OCI-LY1 (cell line): ENCODE data around the gene SLC30A5.

Experiments
- H2AFZ ChIP-seq: fragments of 200-600 bp; sonication (generic), shearing (Covaris generic); 2 replicates; pipeline ENCODE4 v1.6.0; 2014; ENCODE audit warnings: antibody characterized with exemption, mild to moderate bottlenecking, low read length
- H3F3A ChIP-seq: fragments of 200-600 bp; sonication (generic), shearing (Covaris generic); 2 replicates; pipeline ENCODE4 v1.6.0; 2014; ENCODE audit warnings: mild to moderate bottlenecking, antibody characterized with exemption, low read length, moderate library complexity; ENCODE audit not compliant: insufficient read depth
- H3K27ac ChIP-seq: fragments of 200-600 bp; sonication (generic); 2 replicates; pipeline ENCODE4 v1.5.1; 2014; ENCODE audit warnings: low read length, mixed run types, mild to moderate bottlenecking, low read depth; ENCODE audit not compliant: poor library complexity, severe bottlenecking
- H3K27me3 ChIP-seq: fragments of 200-600 bp; sonication (generic); 2 replicates; pipeline ENCODE4 v1.6.0; 2014; ENCODE audit warnings: antibody characterized with exemption, mild to moderate bottlenecking, low read length, moderate library complexity; ENCODE audit not compliant: insufficient read depth
- H3K36me3 ChIP-seq: fragments of 200-600 bp; sonication (generic); 2 replicates; pipeline ENCODE4 v1.6.1; 2014; ENCODE audit warnings: mild to moderate bottlenecking, antibody characterized with exemption, low read length, moderate library complexity, mixed read lengths; ENCODE audit not compliant: insufficient read depth
- H3K4me1 ChIP-seq: fragments of 200-600 bp; sonication (generic); 2 replicates; pipeline ENCODE4 v1.5.1; 2014; ENCODE audit warnings: mild to moderate bottlenecking, low read length, moderate library complexity; ENCODE audit not compliant: insufficient read depth, severe bottlenecking
- H3K4me2 ChIP-seq: fragments of 200-600 bp; sonication (generic), shearing (Covaris generic); 2 replicates; pipeline ENCODE4 v1.6.1; 2014; ENCODE audit warnings: low read length
- H3K4me3 ChIP-seq: fragments of 200-600 bp; sonication (generic); 2 replicates; pipeline ENCODE4 v1.5.1; 2014; ENCODE audit warnings: low read length, low read depth, mild to moderate bottlenecking, mixed read lengths; ENCODE audit not compliant: poor library complexity, severe bottlenecking
- H3K79me2 ChIP-seq: fragments of 200-600 bp; shearing (Covaris generic); 2 replicates; pipeline ENCODE4 v1.6.1; 2016; ENCODE audit warnings: mixed run types, low read length, mixed read lengths; ENCODE audit not compliant: insufficient read depth
- H3K9ac ChIP-seq: fragments of 200-600 bp; sonication (generic), shearing (Covaris generic); 2 replicates; pipeline ENCODE4 v1.6.1; 2014; ENCODE audit warnings: mild to moderate bottlenecking, low read length, mixed read lengths
- H3K9me2 ChIP-seq: fragments of 200-600 bp; sonication (generic), shearing (Covaris generic); 2 replicates; pipeline ENCODE4 v1.6.1; 2014; ENCODE audit warnings: low read depth, mild to moderate bottlenecking, low read length, mixed read lengths
- H3K9me3 ChIP-seq: fragments of 200-600 bp; shearing (Covaris generic); 2 replicates; pipeline ENCODE4 v1.6.1; 2014; ENCODE audit warnings: low read length, mixed read lengths
- H4K20me1 ChIP-seq: fragments of 200-600 bp; sonication (generic), shearing (Covaris generic); 2 replicates; pipeline ENCODE4 v1.6.0; 2016; ENCODE audit warnings: mild to moderate bottlenecking, low read length; ENCODE audit not compliant: insufficient read depth
- CTCF ChIP-seq: fragments of 200-600 bp; sonication (generic), shearing (Covaris generic); IDR thresholded peaks from 2 replicates; pipeline ENCODE4 v1.5.1; 2017; ENCODE audit warnings: mild to moderate bottlenecking, antibody characterized with exemption, low read length, moderate library complexity, mixed read lengths
- EZH2 ChIP-seq: fragments of 200-600 bp; sonication (generic), shearing (Covaris generic); IDR thresholded peaks from 2 replicates; pipeline ENCODE4 v1.8.0; 2017; ENCODE audit warnings: borderline replicate concordance, mixed run types, mild to moderate bottlenecking, antibody characterized with exemption, low read length, moderate library complexity, mixed read lengths

The SLC30A5 gene

GRCh38 chr5:69052181-69052580 lies 41.6 kb upstream of the SLC30A5 start:
- TF ChIP-seq EZH2 (no peak), CTCF (no peak)
- Histone ChIP-seq H3F3A (no peaks in the 10 kb centered on the region), H2AFZ (no peak overlapping the region), H3K79me2 (no peaks in the 10 kb centered on the region), H3K9me2 (no peaks in the 10 kb centered on the region), H4K20me1 (no peaks in the 10 kb centered on the region), H3K9me3 (no peaks in the 10 kb centered on the region), H3K9ac (no peak overlapping the region), H3K27me3 (no peaks in the 10 kb centered on the region), H3K36me3 (no peaks in the 10 kb centered on the region), H3K4me1 (no peaks in the 10 kb centered on the region), H3K27ac (no peak overlapping the region), H3K4me3 (no peak overlapping the region), H3K4me2 (no peak overlapping the region)

GRCh38 chr5:69074664-69075521 lies 18.9 kb upstream of the SLC30A5 start:
- no peaks in the 10 kb centered on the region for H3K9me2 ChIP-seq
- H2AFZ ChIP-seq: no peak overlapping the region
- H3K27me3 ChIP-seq: no peaks in the 10 kb centered on the region
- no peak overlapping the region for H3K4me3 ChIP-seq
- no peak overlapping the region for H3K9ac ChIP-seq
- H3K27ac ChIP-seq: no peak overlapping the region
- H3K36me3 ChIP-seq: no peaks in the 10 kb centered on the region
- TF ChIP-seq EZH2: no peak
- no peak for TF ChIP-seq CTCF
- no peaks in the 10 kb centered on the region for H3K79me2 ChIP-seq
- no peaks in the 10 kb centered on the region for H4K20me1 ChIP-seq
- no peaks in the 10 kb centered on the region for H3K4me1 ChIP-seq
- H3K9me3 ChIP-seq: no peaks in the 10 kb centered on the region
- H3K4me2 ChIP-seq: no peak overlapping the region
- no peaks in the 10 kb centered on the region for H3F3A ChIP-seq

- Histone ChIP-seq H3K4me3 (no peak overlapping the region), H3K9me3 (no peaks in the 10 kb centered on the region), H3K36me3 (no peaks in the 10 kb centered on the region), H3K27me3 (no peaks in the 10 kb centered on the region), H3F3A (no peaks in the 10 kb centered on the region), H2AFZ (no peak overlapping the region), H3K4me2 (no peak overlapping the region), H3K9me2 (no peaks in the 10 kb centered on the region), H3K79me2 (no peaks in the 10 kb centered on the region), H4K20me1 (no peaks in the 10 kb centered on the region), H3K27ac (no peak overlapping the region), H3K4me1 (no peaks in the 10 kb centered on the region), H3K9ac (no peak overlapping the region)
- no peak for TF ChIP-seq EZH2
- TF ChIP-seq CTCF: no peak
These were observed 18.2 kb upstream of the SLC30A5 start for GRCh38 chr5:69075522-69076179.
